Epithelial cell of esophagus (primary cell): ENCODE results near the gene GMPPA.

ENCODE experiments used
- DNase-seq: peaks from one replicate; pipeline ENCODE4 v3.0.0; 2010; ENCODE audit warnings: low read depth
- H3K4me3 ChIP-seq: 2 replicates; pipeline ENCODE4 v1.5.1; 2011; ENCODE audit warnings: mild to moderate bottlenecking, low read length, control low read depth
- TF ChIP-seq, protein P1 (sequence below): IDR thresholded peaks from 2 replicates; pipeline ENCODE4 v1.5.1; 2011; ENCODE audit warnings: low read depth, mild to moderate bottlenecking, low read length, control low read depth, inconsistent platforms; ENCODE audit not compliant: insufficient read depth; ENCODE audit errors: missing control alignments

Gene GMPPA

DNA sequence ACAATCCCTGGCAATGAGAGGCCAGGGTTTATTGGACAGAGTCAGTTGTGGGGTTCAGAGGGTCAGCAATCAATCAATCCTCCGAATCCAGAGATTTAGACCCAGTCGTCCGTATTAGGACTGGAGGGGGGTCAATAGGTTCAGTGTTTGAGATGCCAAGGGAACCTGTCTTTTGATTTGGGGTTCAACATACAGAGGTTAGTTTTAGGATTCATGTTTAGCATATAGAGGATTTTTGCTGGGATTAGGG, 292 bp downstream of the GMPPA start:
- DNase-seq = no peak
- H3K4me3 ChIP-seq = peak overlapping the region; percentile 73
- TF ChIP-seq, protein P1, sequence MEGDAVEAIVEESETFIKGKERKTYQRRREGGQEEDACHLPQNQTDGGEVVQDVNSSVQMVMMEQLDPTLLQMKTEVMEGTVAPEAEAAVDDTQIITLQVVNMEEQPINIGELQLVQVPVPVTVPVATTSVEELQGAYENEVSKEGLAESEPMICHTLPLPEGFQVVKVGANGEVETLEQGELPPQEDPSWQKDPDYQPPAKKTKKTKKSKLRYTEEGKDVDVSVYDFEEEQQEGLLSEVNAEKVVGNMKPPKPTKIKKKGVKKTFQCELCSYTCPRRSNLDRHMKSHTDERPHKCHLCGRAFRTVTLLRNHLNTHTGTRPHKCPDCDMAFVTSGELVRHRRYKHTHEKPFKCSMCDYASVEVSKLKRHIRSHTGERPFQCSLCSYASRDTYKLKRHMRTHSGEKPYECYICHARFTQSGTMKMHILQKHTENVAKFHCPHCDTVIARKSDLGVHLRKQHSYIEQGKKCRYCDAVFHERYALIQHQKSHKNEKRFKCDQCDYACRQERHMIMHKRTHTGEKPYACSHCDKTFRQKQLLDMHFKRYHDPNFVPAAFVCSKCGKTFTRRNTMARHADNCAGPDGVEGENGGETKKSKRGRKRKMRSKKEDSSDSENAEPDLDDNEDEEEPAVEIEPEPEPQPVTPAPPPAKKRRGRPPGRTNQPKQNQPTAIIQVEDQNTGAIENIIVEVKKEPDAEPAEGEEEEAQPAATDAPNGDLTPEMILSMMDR = no peak

DNA sequence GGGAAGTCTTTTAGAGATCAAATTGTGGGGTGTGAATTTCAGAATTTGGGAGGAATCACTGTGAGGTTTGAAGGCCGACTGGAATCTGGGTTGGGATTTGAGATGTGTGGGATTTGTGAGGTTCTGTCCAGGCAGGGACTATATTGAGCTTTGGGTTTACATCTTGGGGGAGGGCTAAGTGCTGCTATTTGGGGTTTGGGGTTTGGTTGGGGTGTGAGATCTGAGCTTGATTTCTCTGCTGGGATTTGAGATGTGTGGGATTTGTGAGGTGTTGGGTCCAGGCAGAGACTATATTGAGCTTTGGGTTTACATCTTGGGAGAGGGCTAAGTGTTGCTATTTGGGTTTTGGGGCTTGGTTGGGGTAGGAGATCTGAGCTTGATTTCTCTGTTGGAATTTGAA, 864 bp downstream of the GMPPA start:
- TF ChIP-seq, protein P1 = no peak
- DNase-seq = no peak
- H3K4me3 ChIP-seq = peak overlapping the region; percentile 73

DNA sequence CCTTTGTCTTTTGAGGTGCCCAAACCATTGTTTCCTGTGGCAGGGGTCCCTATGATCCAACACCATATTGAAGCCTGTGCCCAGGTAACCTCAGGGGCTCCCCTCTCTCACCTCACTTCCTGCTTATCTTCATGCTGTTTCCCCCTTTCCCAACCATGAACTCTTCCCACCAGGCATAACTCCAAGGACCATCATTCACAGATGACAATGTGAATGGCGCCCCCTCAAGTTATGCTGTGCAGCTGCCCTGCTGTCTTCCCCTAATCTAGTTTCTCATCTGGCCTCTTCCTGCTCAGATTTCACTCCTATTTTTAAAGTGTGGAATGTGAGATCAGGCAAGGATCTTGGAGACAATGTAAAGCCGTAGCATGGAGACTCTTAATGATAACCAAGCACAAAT, 1.4 kb downstream of the GMPPA start:
- TF ChIP-seq, protein P1 = no peak
- no peak for DNase-seq
- no peak overlapping the region for H3K4me3 ChIP-seq

DNA sequence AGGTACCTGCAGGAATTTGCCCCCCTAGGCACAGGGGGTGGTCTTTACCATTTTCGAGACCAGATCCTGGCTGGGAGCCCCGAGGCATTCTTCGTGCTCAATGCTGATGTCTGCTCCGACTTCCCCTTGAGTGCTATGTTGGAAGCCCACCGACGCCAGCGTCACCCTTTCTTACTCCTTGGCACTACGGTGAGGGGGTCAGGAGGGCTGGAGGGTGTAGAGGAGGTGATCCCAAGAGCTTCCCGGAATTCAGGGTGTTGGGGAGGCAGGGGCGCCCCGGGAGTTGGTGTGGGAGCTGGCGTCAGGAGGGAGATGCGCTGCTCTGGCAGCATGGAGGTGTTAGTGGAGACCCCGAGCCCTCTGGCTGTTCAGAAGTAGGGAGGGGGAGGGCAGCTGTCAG, 3.2 kb downstream of the GMPPA start:
- no peak overlapping the region for H3K4me3 ChIP-seq
- DNase-seq = no peak
- TF ChIP-seq, protein P1 = no peak

DNA sequence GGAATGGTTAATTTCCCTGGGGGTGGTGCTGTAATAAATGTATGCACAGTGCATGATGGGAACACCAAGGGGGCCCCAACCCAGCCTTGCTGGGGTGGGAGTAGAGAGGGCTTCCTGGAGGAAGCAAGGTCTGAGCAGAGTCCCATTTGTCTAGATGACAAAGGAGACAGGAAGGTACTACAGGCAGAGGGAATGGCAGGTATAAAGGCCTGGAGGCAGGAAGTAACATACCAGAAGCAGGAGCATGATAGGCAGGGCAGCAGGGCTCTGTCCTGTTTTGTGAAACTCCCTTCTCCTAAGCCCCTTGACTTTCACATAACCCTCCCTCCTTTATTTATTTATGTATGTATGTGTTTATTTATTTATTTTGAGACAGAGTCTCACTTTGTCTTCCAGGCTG, 3.9 kb downstream of the GMPPA start:
- no peak for DNase-seq
- TF ChIP-seq, protein P1 = no peak
- no peak overlapping the region for H3K4me3 ChIP-seq

DNA sequence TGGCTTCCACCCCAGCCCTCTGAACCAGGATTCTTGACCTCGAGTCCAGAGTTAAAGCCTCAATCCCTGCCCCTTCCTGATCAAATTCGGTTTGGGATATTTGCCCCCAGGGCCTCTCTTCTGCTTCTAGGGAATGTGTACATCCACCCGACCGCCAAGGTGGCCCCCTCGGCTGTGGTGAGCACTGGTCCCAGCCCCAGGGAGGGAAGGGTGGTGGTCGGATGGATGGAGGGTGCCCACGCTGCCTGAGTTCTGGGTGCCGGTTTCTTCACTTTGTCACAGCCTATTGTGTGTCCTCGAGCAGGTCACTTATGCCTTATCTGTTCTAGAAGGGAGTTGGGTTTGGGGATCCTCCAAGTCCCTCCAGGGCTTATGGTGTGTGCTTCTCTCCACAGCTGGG, 6.9 kb downstream of the GMPPA start:
- TF ChIP-seq, protein P1 = no peak
- DNase-seq = no peak
- no peak overlapping the region for H3K4me3 ChIP-seq

DNA sequence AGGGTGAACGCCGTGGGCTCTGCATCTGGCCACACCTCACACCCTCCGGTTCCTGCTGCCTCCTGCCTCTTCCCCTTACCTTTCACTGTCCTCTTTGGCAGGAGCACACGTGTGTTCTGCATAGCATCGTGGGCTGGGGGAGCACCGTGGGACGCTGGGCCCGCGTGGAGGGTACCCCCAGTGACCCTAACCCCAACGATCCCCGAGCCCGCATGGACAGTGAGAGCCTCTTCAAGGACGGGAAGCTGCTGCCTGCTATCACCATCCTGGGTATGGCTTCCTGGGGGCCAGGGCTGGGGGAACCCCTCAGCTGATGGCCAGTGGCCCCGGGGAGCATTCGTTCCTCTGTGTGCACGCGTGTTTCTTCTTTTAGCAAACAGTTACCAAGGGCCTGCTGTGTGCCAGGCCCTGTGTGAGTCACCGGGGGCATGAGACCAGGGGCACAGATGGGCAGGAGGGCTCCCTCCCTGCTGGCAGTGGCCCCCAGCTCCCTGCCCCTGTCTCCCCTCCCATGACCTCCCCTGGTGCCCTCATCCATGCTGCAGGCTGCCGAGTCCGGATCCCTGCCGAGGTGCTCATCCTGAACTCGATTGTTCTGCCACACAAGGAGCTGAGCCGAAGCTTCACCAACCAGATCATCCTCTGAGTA, 7.6 kb downstream of the GMPPA start:
- no peak overlapping the region for H3K4me3 ChIP-seq
- no peak for DNase-seq
- TF ChIP-seq, protein P1 = no peak
